Activated CD4-positive, alpha-beta memory T cell treated with anti-CD3 and anti-CD28 coated beads for 36 hours (primary cell): ENCODE measurements around the gene SCGB3A2. TPM values are rescaled to one million over a fixed set of nuclear protein-coding genes. Genes with fewer than 3 reads are reported as not detected.
"Not testable (repeated sequence)": the region's sequence is repeated elsewhere in the genome, so short reads cannot be mapped to it uniquely, and the experiment has no call there.

Experiments used
- CTCF ChIA-PET: fragments of 350-600 bp; sonication (Branson Sonifier 250); formaldehyde crosslinking; loops from one replicate; lab custom pipeline; 2021; ENCODE audit warnings: antibody characterized with exemption, inconsistent platforms; lab: Charles Lee
- POLR2A ChIA-PET: fragments of 350-600 bp; sonication (Branson Sonifier 250); formaldehyde crosslinking; loops from one replicate; lab custom pipeline; 2021; ENCODE audit warnings: antibody characterized with exemption; lab: Charles Lee
- DNase-seq: peaks from one replicate; pipeline ENCODE4 v3.0.0-alpha.2; 2020
- H3K27ac Mint-ChIP-seq: one replicate; pipeline ENCODE4 v1.8.0; 2021; ENCODE audit warnings: mixed read lengths
- H3K27me3 Mint-ChIP-seq: one replicate; pipeline ENCODE4 v1.8.0; 2021; ENCODE audit warnings: mixed read lengths
- H3K36me3 Mint-ChIP-seq: one replicate; pipeline ENCODE4 v1.8.0; 2021; ENCODE audit warnings: mixed read lengths
- H3K4me1 Mint-ChIP-seq: one replicate; pipeline ENCODE4 v1.8.0; 2021; ENCODE audit warnings: low read depth, mixed read lengths
- H3K4me3 Mint-ChIP-seq: one replicate; pipeline ENCODE4 v1.8.0; 2021; ENCODE audit warnings: mild to moderate bottlenecking, mixed read lengths
- H3K9me3 Mint-ChIP-seq: one replicate; pipeline ENCODE4 v1.8.0; 2021; ENCODE audit warnings: mixed read lengths
- intact Hi-C: fragments of 100-400 bp; cut with micrococcal nuclease; formaldehyde crosslinking; loops from one replicate; pipeline ENCODE4 v1.15.1; 2023
- total RNA-seq, 2 experiments: library from RNA; stranded (reverse); gene quantifications; one replicate each; pipeline ENCODE4 v1.2.3, GENCODE V29; 2021

The SCGB3A2 gene
- total RNA-seq, 2 experiments from 2014 or later = not detected

DNA sequence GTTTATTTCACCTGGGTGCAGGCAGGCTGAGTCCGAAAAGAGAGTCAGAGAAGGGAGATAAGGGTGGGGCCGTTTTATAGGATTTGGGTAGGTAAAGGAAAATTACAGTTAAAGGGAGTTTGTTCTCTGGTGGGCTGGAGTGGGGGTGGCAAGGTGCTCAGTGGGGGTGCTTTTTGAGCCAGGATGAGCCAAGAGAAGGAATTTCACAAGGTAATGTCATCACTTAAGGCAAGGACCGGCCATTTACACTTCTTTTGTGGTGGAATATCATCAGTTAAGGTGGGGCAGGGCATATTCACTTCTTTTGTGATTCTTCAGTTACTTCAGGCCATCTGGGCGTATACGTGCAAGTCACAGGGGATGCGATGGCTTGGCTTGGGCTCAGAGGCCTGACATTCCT, 8.6 kb upstream of the SCGB3A2 start:
- CTCF ChIA-PET, H3K4me1 Mint-ChIP-seq, DNase-seq, H3K27ac Mint-ChIP-seq, H3K36me3 Mint-ChIP-seq, H3K9me3 Mint-ChIP-seq, POLR2A ChIA-PET, intact Hi-C loops, H3K4me3 Mint-ChIP-seq, H3K27me3 Mint-ChIP-seq: not testable (repeated sequence)

DNA sequence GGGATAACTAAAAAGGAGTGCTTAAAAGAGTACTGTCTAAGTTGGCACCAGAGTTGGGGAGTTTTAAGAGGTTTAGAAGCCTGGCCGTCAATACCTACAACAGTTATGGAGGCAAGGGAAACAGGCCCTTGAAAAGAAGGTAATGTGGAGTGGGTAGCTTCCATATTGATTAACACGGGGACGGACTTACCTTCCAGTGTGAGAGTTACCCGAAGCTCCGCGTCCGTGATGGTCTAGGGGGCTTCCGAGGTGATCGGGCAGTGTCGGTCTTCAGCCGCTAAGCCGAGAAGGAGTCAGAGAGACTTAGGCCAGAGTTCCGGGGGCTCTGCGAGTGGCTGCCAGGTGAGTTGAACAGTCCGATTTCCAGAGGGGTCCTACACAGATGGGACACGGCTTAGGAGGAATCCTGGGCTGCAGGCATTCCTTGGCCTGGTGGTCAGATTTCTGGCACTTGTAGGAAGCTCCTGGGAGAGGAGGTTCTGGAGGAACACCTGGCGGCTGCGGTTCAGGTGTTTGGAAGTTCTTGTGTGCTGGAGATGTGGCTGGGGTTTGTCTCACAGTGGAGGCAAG, 6.4 kb upstream of the SCGB3A2 start:
- intact Hi-C loops, H3K9me3 Mint-ChIP-seq, H3K4me3 Mint-ChIP-seq, H3K36me3 Mint-ChIP-seq, CTCF ChIA-PET, H3K27me3 Mint-ChIP-seq, DNase-seq, POLR2A ChIA-PET, H3K4me1 Mint-ChIP-seq, H3K27ac Mint-ChIP-seq: not testable (repeated sequence)

DNA sequence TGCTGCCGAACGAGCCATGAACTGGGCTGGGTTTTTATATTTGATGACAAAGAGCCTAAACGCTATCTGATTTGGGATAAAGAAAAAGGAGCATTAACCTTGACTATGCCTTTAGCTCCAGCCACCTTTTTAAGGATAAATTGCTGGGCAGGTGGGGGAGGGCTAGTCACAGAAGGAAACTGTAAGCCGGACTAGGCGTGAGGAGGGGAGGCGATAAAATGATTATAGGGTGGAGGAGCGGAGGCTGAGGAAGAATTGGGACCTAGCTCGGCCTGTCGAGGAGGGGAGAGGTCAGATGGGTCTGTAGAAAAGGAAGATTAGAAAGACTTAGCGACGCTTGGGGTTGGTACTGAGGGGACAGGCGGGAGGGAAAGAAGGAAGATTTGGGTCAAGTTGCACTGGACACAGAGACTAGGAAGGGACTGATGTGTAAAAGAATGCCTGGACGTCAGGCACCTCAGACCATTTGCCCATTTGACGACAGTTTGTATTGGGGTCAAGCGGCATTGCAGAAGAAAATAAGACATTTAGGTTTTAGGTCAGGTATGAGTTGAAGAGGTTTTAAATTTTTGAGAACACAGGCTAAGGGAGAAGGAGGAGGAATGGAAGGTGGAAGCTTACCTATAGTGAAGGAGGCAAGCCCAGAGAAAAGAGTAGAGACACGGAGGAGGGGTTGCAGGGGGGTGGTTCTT, 5.6 kb upstream of the SCGB3A2 start:
- DNase-seq, CTCF ChIA-PET, intact Hi-C loops, H3K4me1 Mint-ChIP-seq, H3K27ac Mint-ChIP-seq, POLR2A ChIA-PET, H3K27me3 Mint-ChIP-seq, H3K36me3 Mint-ChIP-seq, H3K4me3 Mint-ChIP-seq, H3K9me3 Mint-ChIP-seq: not testable (repeated sequence)

DNA sequence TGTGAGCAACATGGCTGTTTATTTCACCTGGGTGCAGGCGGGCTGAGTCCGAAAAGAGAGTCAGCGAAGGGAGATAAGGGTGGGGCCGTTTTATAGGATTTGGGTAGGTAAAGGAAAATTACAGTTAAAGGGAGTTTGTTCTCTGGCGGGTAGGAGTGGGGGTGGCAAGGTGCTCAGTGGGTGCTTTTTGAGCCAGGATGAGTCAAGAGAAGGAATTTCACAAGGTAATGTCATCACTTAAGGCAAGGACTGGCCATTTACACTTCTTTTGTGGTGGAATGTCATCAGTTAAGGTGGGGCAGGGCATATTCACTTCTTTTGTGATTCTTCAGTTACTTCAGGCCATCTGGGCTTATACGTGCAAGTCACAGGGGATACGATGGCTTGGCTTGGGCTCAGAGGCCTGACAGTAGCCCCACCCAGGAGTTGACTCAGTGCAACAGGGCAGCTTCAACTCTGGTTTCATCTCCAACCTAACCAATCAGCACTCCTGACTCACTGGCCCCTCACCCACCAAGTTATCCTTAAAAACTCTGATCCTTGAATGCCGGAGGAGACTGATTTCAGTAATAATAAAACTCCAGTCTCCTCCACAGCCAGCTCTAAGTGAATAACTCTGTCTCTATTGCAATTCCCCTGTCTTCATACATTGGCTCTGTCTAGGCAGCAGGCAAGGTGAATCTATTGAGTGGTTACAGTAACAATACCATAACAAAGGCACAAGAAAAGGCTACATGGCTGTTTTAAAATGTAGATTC, 4.2 kb upstream of the SCGB3A2 start:
- intact Hi-C loops, H3K36me3 Mint-ChIP-seq, H3K27me3 Mint-ChIP-seq, H3K4me3 Mint-ChIP-seq, POLR2A ChIA-PET, H3K27ac Mint-ChIP-seq, H3K9me3 Mint-ChIP-seq, DNase-seq, H3K4me1 Mint-ChIP-seq: not testable (repeated sequence)
- CTCF ChIA-PET = interaction anchor here (0.7 kb wide), 1 partner anchor 17 kb away, joined by 3 read pairs; no protein-coding TSS in a partner anchor

DNA sequence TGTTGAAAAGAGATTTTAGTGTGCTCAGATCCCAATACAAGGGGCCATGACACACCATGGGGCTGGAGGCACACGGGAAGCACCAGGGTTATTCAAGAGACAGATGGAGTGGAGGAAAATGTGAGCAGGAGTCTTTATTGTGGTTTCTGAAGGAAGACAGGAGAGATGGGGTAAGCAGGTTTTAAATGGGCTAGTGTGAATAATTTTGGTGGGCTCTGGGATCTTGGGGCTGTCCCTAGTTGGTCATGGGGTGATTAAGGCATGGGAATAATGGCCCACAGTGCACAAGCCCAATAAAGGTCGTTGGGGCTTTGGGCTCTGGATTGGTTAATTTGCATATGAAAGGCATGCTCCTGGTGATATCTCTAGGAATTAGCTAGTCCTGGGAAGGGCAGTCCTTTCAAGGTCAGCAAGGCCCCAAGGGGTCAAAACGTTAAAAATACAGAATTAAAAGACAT, 3.6 kb upstream of the SCGB3A2 start:
- H3K27me3 Mint-ChIP-seq = no peaks in the 10 kb centered on the region
- intact Hi-C loops = no loop called here
- no peaks in the 10 kb centered on the region for H3K9me3 Mint-ChIP-seq
- no peak for DNase-seq
- POLR2A ChIA-PET = no interaction called here
- CTCF ChIA-PET = interaction anchor here (0.7 kb wide), 1 partner anchor 16 kb away, joined by 3 read pairs; no protein-coding TSS in a partner anchor
- H3K4me3 Mint-ChIP-seq = no peak overlapping the region
- H3K4me1 Mint-ChIP-seq = no peaks in the 10 kb centered on the region
- H3K27ac Mint-ChIP-seq = no peak overlapping the region
- no peaks in the 10 kb centered on the region for H3K36me3 Mint-ChIP-seq

DNA sequence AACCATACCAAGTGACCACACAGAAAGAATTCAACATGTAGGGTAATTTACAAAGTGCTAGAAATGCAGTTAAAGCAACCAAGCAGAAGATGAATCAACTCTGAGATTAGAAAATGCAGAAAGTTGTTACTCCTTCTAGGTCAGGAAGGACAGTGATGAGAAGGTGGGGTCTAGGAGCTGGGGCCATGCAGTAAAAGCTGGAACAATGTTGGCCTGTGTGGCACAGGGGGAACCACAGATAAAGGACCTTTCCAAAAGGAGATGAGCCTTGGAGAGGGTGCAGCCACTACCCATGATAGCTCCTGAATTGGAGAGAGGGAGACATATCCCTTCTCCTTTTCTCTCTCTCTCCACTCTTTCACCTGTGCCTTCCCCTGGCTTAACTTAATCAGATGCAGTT, 2.4 kb upstream of the SCGB3A2 start:
- H3K4me1 Mint-ChIP-seq = no peaks in the 10 kb centered on the region
- no peaks in the 10 kb centered on the region for H3K36me3 Mint-ChIP-seq
- DNase-seq = no peak
- H3K9me3 Mint-ChIP-seq = no peaks in the 10 kb centered on the region
- ChIA-PET CTCF (interaction anchor here (0.7 kb wide), 1 partner anchor 19 kb away, joined by 3 read pairs; no protein-coding TSS in a partner anchor), POLR2A (no interaction called here)
- no peak overlapping the region for H3K4me3 Mint-ChIP-seq
- intact Hi-C loops = no loop called here
- no peak overlapping the region for H3K27ac Mint-ChIP-seq
- H3K27me3 Mint-ChIP-seq = no peaks in the 10 kb centered on the region

DNA sequence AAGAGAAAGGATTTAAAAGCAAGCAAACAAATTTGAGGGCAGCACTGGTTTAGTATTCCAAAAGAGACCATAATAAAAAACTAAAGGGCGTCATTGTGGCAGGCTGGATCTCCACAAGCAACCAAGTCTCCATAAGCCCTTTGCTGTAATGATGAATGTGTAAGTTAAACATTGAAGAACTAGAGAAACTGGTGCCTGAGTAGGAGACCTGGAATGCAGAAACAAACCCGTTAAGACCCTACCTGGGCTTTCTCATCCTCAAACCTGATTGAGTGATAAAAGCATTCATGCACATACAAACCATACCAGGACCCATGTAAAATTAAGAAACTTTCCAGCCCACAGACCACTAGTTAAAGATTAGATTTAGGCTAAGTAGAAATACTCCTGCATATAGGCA, 1.9 kb upstream of the SCGB3A2 start:
- no peaks in the 10 kb centered on the region for H3K27me3 Mint-ChIP-seq
- H3K4me1 Mint-ChIP-seq = no peaks in the 10 kb centered on the region
- no peaks in the 10 kb centered on the region for H3K36me3 Mint-ChIP-seq
- DNase-seq = no peak
- CTCF ChIA-PET = interaction anchor here (0.7 kb wide), 1 partner anchor 19 kb away, joined by 3 read pairs; no protein-coding TSS in a partner anchor
- POLR2A ChIA-PET = no interaction called here
- no peaks in the 10 kb centered on the region for H3K9me3 Mint-ChIP-seq
- no peak overlapping the region for H3K4me3 Mint-ChIP-seq
- intact Hi-C loops = no loop called here
- H3K27ac Mint-ChIP-seq = no peak overlapping the region

DNA sequence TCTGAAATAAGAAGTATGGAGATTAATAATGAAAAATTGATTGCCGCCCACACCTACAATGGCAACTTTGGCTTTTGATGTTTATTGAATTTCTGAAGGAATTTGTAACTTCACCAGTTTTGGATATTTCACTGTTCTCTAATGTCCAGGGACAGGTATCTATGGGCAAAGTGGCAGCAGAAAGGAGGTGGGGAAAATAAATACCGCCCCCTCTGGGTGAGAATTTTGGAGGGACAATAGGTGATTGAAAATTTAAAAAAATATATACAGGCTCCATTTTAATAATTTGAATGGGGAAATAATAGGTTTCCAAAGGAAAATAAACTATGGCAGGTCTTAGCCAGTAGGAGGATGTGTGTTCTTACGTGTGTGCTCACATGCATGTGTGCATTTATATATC, 1.3 kb downstream of the SCGB3A2 start:
- no peak for DNase-seq
- ChIA-PET CTCF (no interaction called here), POLR2A (no interaction called here)
- H3K4me1 Mint-ChIP-seq = no peaks in the 10 kb centered on the region
- H3K27me3 Mint-ChIP-seq = no peaks in the 10 kb centered on the region
- H3K4me3 Mint-ChIP-seq = no peak overlapping the region
- H3K27ac Mint-ChIP-seq = no peak overlapping the region
- H3K9me3 Mint-ChIP-seq = no peaks in the 10 kb centered on the region
- intact Hi-C loops = no loop called here
- no peaks in the 10 kb centered on the region for H3K36me3 Mint-ChIP-seq

DNA sequence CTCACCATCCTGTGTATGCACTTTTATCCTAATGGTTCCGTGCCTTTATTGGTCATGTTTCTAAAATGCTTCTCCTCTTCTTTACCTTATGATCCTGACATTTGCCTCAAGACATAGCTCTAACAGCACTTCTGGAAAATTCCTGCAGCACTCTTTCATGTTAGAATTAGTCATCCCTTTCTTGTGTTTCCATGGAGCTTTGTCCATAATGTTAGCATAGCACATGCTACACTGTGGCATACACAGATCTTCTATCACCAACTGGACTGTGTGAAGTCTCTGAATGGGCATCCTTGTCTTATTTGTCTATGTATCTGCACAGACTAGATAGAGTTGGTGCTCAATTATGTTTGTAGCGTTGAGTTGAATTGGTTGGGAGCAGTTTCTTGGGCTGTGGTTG, 2.0 kb downstream of the SCGB3A2 start:
- intact Hi-C loops = no loop called here
- POLR2A ChIA-PET = no interaction called here
- no peak for DNase-seq
- H3K27me3 Mint-ChIP-seq = no peaks in the 10 kb centered on the region
- H3K4me1 Mint-ChIP-seq = no peaks in the 10 kb centered on the region
- no peaks in the 10 kb centered on the region for H3K9me3 Mint-ChIP-seq
- H3K27ac Mint-ChIP-seq = no peak overlapping the region
- H3K4me3 Mint-ChIP-seq = no peak overlapping the region
- no peaks in the 10 kb centered on the region for H3K36me3 Mint-ChIP-seq
- CTCF ChIA-PET = no interaction called here

DNA sequence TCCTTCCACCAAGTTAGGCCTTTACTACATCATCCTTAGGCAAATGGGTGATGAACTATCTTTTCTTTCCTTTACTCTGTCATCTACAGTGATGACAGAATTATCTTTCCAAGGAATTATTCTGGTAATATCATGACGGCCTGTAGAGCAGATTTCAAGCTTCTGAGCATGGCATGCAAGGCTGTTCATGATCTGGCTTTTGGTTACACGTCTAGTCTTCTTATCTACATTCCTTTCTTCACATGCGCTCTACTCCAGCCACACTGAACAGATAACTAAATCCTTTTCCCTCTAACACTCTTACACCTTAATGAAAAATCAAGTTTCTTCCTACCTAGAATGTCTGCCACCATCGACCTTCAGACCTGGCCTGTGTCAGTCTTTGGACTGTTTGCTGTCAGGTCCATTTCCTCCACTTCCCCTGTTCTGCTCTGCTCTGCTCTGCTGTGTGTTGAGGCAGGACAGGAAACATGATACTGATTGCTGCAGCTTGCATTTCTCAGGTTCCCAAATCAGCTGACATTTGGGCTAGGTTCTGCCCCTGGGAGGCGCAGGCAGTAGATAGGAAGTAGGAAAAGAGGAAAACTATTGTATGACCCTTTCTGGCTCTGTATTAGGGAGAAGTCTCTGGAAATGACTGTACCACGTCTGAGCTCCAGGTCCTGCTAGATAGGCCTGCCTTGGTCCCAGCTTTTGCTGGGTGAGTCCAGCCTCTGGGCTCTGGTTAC, 4.2 kb downstream of the SCGB3A2 start:
- CTCF ChIA-PET = no interaction called here
- Mint-ChIP-seq H3K4me1 (no peaks in the 10 kb centered on the region), H3K27me3 (no peaks in the 10 kb centered on the region), H3K27ac (no peak overlapping the region), H3K36me3 (no peaks in the 10 kb centered on the region), H3K4me3 (no peak overlapping the region), H3K9me3 (no peaks in the 10 kb centered on the region)
- intact Hi-C loops = no loop called here
- POLR2A ChIA-PET = no interaction called here
- no peak for DNase-seq

DNA sequence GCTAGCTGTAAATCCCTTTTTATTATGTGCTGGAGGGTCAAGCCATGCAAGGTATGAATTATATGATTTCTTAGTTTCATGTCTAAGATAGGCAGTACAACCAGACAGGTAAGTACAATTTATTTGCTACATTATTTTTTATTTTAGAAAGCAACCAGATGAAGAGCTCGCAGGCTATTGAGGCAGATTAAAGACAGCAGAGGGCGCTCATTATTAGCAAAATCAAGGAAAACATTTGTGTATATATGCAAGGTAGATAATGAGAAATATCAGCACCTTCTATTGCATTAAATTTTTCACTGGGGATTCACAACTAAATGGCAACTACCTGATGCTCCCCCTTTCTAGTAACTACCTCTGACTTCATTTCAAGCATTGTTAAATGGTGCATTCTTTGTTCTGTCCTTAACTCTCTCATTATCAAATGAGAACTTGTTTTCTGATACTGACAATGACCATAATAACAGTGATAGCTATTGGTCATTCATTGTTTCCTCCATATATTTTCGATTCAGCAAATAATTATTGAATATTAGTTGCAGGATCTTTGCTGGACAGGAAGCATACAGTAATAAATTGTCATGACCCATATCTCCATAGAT, 8.6 kb downstream of the SCGB3A2 start:
- CTCF ChIA-PET = interaction anchor here (0.6 kb wide), 1 partner anchor 44 kb away, joined by 4 read pairs; no protein-coding TSS in a partner anchor
- Mint-ChIP-seq H3K36me3 (no peaks in the 10 kb centered on the region), H3K9me3 (no peaks in the 10 kb centered on the region), H3K4me1 (no peaks in the 10 kb centered on the region), H3K27ac (no peak overlapping the region), H3K4me3 (no peak overlapping the region), H3K27me3 (no peaks in the 10 kb centered on the region)
- POLR2A ChIA-PET = no interaction called here
- DNase-seq = no peak
- intact Hi-C loops = no loop called here
